HCT116 (cell line): ENCODE measurements around the gene OR51E2. TPM values are rescaled to one million over a fixed set of nuclear protein-coding genes. Genes with fewer than 3 reads are reported as not detected.

Experiments used
- total RNA-seq: library from RNA; stranded (reverse); gene quantifications from one replicate; pipeline ENCODE4 v1.2.1, GENCODE V29; 2021; ENCODE audit not compliant: unreplicated experiment

The OR51E2 gene
- total RNA-seq, 1 experiment from 2014 or later: not detected

Other genes starting within 250 kb of the OR51E2 start
- not detected for gene OR52K2, start 248.6 kb downstream of the OR51E2 start, total RNA-seq
- not detected for gene OR52K1, start 215.2 kb downstream of the OR51E2 start, total RNA-seq
- gene OR52M1, start 152.7 kb downstream of the OR51E2 start, total RNA-seq: not detected
- gene OR52I2, start 116.1 kb downstream of the OR51E2 start, total RNA-seq: not detected
- gene OR52I1, start 103.8 kb downstream of the OR51E2 start, total RNA-seq: not detected
- gene TRIM68, start 89.6 kb downstream of the OR51E2 start, total RNA-seq: 8.3 TPM
- not detected for gene OR51D1, start 60.4 kb downstream of the OR51E2 start, total RNA-seq
- gene OR51E1, start 53.9 kb downstream of the OR51E2 start, total RNA-seq: not detected
- not detected for gene MMP26, start 6.9 kb upstream of the OR51E2 start, total RNA-seq
- gene OR51F1, start 72.1 kb upstream of the OR51E2 start, total RNA-seq: not detected
- not detected for gene OR52R1, start 106.5 kb upstream of the OR51E2 start, total RNA-seq
- gene OR51F2, start 123.5 kb upstream of the OR51E2 start, total RNA-seq: not detected
- not detected for gene OR51S1, start 151.4 kb upstream of the OR51E2 start, total RNA-seq
- not detected for gene OR51T1, start 184.0 kb upstream of the OR51E2 start, total RNA-seq
- gene OR51A7, start 205.9 kb upstream of the OR51E2 start, total RNA-seq: not detected
- gene OR51G2, start 221.5 kb upstream of the OR51E2 start, total RNA-seq: not detected
- not detected for gene OR51G1, start 226.5 kb upstream of the OR51E2 start, total RNA-seq
- not detected for gene OR51A4, start 249.8 kb upstream of the OR51E2 start, total RNA-seq